HL-60/S4 treated with phorbol 12-myristate 13-acetate at 8.2 ng/mL for 4 days and 3 days (cell line): ENCODE measurements around the gene PACSIN1.

Experiments used
- in situ Hi-C: fragments of 300-500 bp; cut with MboI; formaldehyde crosslinking; loops from 2 replicates; pipeline ENCODE4 v1.15.0; 2022; ENCODE audit warnings: low sequenced_read_pairs

The PACSIN1 gene

DNA sequence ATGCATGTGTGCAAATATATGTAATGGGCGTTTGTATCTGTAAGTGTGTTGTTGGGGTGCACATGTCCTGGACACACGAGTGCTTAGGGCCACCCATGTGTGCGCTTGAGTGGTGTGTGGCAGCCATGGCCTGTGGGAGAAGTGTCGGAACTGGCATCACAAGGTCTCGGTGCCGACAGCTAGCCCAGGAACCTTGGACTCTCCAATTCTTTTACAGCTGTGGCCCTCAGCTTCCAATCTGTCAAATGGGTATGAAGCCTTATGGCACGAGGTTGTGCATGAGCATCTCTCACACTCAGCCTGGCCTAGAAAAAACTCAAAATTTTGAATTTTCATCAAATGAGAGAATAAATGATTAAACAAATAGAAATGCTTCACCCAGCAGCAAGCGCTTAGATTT is 48.2 kb downstream of the PACSIN1 start:
- in situ Hi-C loops = no loop called here

GRCh38 chr6:34514593-34515472 is 49.0 kb downstream of the PACSIN1 start:
- in situ Hi-C loops = no loop called here

- in situ Hi-C loops = no loop called here
These were observed 49.9 kb downstream of the PACSIN1 start for GRCh38 chr6:34515473-34516387.

DNA sequence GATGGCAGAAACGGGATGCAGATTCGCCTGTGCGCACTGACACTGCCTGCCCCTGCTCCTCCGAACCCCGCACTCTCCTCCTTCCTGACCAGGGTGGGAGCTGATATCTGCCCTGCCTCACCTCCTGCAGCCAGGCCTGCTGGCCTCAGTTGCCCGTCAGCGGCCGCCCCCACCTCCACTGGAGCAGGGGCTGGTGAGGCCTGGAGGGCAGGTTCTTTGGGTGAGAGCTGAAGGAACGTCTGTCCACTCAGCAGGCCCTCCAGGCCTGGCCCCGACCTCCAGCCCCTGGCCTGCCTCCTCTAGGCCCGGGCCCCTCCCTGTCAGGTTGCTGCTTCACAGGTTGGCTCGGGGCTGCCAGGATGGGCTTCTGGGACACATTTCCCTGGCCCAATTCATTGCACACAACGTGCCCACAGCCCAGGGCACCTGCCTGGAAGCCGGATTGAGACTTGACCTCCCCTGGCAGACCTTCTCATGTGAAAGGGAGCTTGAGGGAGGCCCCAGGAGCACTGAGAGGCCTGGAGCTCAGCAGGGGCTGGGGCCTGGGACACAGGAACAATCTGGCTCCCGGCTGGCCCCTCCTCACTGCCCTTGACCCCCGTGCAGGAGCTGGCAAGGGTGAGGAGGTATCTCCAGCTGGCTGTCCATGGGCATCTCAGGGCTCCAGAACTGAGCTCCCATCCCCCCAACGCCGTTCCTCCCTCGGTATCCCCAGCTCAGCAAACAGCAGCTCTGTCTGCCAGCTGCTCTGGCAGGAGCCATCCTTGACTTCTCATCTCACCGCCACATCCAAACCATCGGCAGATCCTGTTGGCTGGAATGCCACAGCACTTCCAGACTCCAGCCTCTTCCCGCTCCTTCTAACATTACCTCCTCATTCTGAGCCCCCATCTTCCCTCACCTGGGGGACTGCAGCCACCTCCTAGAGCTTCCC is 50.8 kb downstream of the PACSIN1 start:
- in situ Hi-C loops = no loop called here

- in situ Hi-C loops = no loop called here
These were observed 51.6 kb downstream of the PACSIN1 start for GRCh38 chr6:34517461-34517881.

DNA sequence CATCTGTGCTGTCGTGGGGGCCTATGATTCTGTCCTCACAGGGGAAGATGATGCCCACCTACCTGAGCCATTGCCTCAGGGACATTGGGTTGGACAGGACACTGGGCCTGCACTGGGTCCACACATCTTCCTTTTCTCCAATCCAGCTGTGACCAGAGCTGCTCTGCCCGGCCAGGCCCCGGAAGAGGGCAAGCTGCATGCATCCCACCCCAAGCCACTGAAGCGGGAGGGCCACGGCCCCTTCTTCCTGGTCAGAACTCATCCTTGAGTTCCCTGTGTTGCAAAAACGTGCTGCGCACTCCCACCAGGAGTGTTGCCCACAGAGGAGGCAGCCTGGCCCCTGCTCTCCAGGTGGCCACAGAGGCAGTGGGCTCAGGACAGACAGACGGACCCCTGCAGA is 52.1 kb downstream of the PACSIN1 start:
- in situ Hi-C loops = no loop called here

DNA sequence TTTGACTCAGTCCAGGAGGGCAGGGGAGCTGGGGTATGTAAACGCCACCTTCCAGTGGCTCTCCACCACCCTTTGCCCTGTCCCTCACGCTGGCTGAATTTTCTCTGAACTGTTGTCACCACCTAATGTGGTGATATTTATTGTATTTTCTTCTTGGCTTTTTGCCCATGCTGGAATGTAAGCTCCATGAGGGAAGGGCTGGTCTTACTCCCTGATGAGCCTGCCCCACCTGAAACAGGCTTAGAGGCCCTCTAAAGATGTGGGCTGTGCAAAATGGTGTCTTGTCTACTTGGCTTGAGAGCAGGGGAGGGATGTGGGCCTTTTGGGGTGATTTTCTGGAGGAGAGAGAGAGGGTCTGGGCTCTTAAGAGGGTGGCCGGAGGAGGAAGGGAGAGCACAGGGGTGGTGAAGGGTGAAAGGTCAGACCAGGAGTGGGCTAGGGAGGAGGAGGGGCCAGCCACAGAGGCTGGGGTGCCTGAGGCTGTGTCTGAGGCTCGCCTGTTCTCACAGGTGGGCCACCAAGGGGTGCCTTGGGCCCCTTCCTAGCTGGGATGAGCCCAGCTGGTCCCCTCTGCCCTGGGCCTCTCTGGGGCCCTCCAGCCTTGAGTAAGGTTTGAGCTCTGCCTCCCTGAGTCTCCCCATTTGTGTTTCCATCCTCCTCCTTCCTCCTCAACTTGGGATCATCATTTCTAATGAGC is 52.9 kb downstream of the PACSIN1 start:
- in situ Hi-C loops = no loop called here

DNA sequence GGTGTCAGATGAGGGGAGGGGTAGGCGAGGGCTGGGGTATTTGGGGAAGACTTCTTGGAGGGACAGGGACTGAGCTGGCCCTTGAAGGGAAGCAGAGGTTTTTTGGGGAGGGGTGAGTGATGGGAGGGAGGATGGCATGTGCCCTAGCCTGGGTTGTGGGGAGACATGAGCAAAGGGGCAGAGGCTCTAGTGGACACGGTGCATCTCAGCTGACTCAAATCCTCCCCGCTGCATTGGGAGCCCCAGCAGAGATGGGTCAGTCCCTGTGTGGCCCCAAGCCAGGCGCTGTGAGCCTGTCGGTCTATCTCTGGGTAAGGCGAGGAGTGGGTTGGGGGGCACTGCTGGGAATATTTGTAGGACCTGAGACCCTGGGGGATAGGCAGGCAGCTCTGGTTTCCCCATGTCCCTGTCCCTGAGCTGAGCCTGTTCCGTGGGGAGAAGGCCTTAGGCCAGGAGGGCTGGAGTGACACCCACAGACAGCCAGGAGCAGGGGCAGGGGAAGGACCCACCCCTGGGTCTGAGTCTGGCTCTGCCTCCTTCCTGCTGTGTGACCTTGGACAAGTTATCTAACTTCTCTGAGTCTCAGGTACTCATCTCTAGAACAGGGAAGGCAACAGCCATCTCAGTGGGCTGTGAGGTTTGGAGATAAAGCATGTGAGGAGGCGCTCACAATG is 54.2 kb downstream of the PACSIN1 start:
- in situ Hi-C loops = no loop called here

GRCh38 chr6:34520645-34521462 is 55.0 kb downstream of the PACSIN1 start:
- in situ Hi-C loops = no loop called here

GRCh38 chr6:34521463-34522285 is 55.8 kb downstream of the PACSIN1 start:
- in situ Hi-C loops = no loop called here

GRCh38 chr6:34522761-34523160 is 56.9 kb downstream of the PACSIN1 start:
- in situ Hi-C loops = no loop called here

- in situ Hi-C loops = no loop called here
These were observed 57.7 kb downstream of the PACSIN1 start for GRCh38 chr6:34523441-34524206.

- in situ Hi-C loops = no loop called here
These were observed 58.6 kb downstream of the PACSIN1 start for GRCh38 chr6:34524499-34524898.

DNA sequence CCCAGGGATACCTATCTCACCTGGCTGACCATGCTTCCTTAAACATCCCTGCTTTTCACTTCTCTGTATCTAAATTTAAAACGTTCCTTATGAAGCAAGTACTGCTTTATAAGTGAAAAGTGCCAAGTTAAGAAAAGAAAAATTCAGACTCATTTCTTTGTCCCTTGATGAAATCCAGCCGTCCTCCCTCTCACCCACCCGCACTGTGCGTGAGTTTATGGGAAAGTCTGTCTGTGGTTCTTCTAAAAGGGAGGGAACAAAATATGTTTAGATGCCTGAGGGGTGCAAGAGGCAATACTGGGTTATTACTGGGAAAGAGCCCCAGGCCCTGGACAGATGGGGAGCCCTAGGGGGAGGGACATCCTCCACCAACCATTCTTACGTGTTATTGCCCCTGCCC is 59.1 kb downstream of the PACSIN1 start:
- in situ Hi-C loops = no loop called here

DNA sequence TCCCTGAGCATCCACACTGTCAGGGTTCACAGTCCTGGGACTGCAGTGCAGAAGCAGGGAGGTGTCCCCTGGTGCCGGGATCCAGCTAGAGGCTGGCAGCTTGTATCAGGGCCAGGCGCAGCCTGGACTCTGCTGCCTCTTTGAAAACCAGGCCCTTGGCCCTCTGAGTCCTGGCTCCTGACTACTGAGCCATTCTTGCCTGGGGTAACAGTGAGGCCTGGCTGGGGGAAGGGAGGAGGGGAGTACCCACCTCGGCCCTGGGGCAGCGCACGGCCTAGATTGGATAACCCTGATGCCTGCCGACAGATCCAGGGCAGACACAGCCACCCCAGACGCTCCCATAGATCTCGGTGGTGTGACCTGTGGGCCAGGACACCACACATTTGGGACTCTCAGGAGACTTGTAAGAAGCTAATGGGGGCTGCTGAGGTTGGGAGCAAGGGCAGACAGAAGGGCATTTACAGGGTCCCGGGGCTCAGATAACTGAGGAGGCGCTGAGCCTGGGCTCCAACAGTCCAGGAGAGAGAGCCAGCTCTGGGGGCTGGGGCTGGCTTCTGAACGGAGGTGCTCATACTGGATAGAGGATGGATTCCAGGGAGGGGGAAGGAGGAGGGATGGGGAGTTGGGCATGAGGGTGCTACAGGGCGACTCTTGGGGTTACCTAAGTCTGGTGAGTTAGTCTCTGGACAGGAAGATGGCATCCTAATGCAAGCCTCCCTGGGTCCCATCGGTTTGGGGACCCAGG is 59.7 kb downstream of the PACSIN1 start:
- in situ Hi-C loops = no loop called here

- in situ Hi-C loops = no loop called here
These were observed 60.5 kb downstream of the PACSIN1 start for GRCh38 chr6:34526241-34526972.
